ENCODE results near the gene AGBL5.

AGBL5 gene

GRCh38 chr2:27095427-27095744 lies 43.9 kb downstream of the AGBL5 start:
- Histone ChIP-seq H3K27me3 (ENCODE audit: control insufficient read depth in 1 of 2, insufficient read depth in 2 of 2, low read length in 2 of 2) (no peaks in the 10 kb centered on the region), H3K36me3 (ENCODE audit: control insufficient read depth in 2 of 2, insufficient read depth in 2 of 2, low read length in 2 of 2) (peaks cover 0 to 10% of the 10 kb centered on the region in 2 donors), H3K4me1 (ENCODE audit: control insufficient read depth, insufficient read depth, low read length) (peaks cover 14% of the 10 kb centered on the region), H3K4me3 (ENCODE audit: low read length in 2 of 2) (no peak overlapping the region), H3K9ac (ENCODE audit: low read length in 2 of 2) (no peak overlapping the region), H3K9me3 (ENCODE audit: control insufficient read depth in 2 of 2, low read length in 2 of 2) (no peaks in the 10 kb centered on the region), H3K27ac (ENCODE audit: low read length) (no peak overlapping the region)

DNA sequence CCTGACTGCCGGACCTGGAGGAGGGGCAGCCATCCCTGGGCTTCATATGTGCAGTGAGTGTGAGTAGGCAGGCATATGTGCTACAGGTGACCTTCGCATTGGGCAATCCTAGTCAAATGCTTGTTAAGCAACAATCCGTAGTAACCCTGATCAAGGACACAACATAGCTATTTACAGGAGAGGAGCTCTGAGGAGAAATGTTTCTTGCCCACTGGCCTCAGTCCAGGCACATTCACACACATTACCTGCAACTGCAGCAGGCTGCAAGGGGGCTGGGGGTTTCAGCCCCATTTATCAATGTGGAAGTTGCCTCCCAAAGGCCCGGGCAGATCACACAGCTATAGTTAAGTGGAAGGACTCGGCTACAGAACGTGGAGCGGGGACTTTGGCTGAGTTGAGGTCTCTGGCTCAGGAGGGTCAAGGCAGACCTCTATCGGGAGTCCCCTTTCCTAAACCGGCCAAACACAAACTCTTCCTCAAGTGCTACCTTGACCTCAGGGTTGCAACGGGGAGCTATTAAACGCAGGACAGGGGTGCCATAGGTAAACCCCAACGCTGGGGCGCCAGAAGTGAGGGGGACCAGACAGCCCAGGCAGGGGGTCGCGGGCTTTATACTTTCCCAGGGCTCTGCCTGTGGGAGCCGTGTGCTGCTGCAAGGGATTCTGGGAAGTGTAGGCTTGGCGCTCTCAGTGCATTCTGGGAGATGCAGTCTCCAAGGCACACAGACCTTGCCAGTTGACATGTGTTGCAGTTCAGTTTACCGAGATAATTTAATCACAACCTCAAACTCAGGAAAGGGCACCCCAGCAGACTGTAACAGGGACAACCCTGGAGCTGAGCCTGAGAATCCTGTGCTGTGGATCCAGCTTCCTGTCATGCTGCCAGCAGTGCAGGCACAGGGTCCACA lies 44.5 kb downstream of the AGBL5 start:
- Histone ChIP-seq H3K9ac (ENCODE audit: low read length in 2 of 2) (peak overlapping the region in 1 of 2 donors; percentile 29), H3K27me3 (ENCODE audit: control insufficient read depth in 1 of 2, insufficient read depth in 2 of 2, low read length in 2 of 2) (no peaks in the 10 kb centered on the region), H3K36me3 (ENCODE audit: control insufficient read depth in 2 of 2, insufficient read depth in 2 of 2, low read length in 2 of 2) (peaks cover 0 to 10% of the 10 kb centered on the region in 2 donors), H3K9me3 (ENCODE audit: control insufficient read depth in 2 of 2, low read length in 2 of 2) (no peaks in the 10 kb centered on the region), H3K4me3 (ENCODE audit: low read length in 2 of 2) (peak overlapping the region in 1 of 2 donors; percentile 71), H3K27ac (ENCODE audit: low read length) (no peak overlapping the region), H3K4me1 (ENCODE audit: control insufficient read depth, insufficient read depth, low read length) (peaks cover 14% of the 10 kb centered on the region)

GRCh38 chr2:27096748-27097297 lies 45.4 kb downstream of the AGBL5 start:
- Histone ChIP-seq H3K27ac (ENCODE audit: low read length) (no peak overlapping the region), H3K27me3 (ENCODE audit: control insufficient read depth in 1 of 2, insufficient read depth in 2 of 2, low read length in 2 of 2) (no peaks in the 10 kb centered on the region), H3K4me1 (ENCODE audit: control insufficient read depth, insufficient read depth, low read length) (peaks cover 14% of the 10 kb centered on the region), H3K9ac (ENCODE audit: low read length in 2 of 2) (no peak overlapping the region), H3K36me3 (ENCODE audit: control insufficient read depth in 2 of 2, insufficient read depth in 2 of 2, low read length in 2 of 2) (peaks cover 0 to 10% of the 10 kb centered on the region in 2 donors), H3K4me3 (ENCODE audit: low read length in 2 of 2) (no peak overlapping the region), H3K9me3 (ENCODE audit: control insufficient read depth in 2 of 2, low read length in 2 of 2) (no peaks in the 10 kb centered on the region)

DNA sequence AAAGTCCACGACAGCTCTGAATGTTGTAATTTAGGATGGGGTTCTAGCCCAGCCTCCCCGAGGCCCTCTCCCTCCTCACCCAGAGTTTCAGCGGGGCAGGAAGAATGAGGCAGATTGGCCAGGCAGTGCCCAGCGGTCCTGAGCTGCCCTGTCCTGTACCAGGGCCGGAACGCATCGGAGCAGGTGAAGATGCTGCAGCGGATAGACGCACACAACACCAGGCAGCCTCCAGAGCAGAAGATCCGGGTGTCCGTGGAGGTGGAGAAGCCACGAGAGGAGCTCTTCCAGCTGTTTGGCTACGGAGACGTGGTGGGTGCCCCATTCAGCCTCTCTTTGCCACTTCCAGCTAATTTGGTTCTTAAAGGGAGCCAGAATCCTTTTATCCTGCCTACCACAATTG lies 45.9 kb downstream of the AGBL5 start:
- Histone ChIP-seq H3K36me3 (ENCODE audit: control insufficient read depth in 2 of 2, insufficient read depth in 2 of 2, low read length in 2 of 2) (peaks cover 0 to 8% of the 10 kb centered on the region in 2 donors), H3K27me3 (ENCODE audit: control insufficient read depth in 1 of 2, insufficient read depth in 2 of 2, low read length in 2 of 2) (no peaks in the 10 kb centered on the region), H3K4me1 (ENCODE audit: control insufficient read depth, insufficient read depth, low read length) (peaks cover 14% of the 10 kb centered on the region), H3K27ac (ENCODE audit: low read length) (no peak overlapping the region), H3K9me3 (ENCODE audit: control insufficient read depth in 2 of 2, low read length in 2 of 2) (no peaks in the 10 kb centered on the region), H3K9ac (ENCODE audit: low read length in 2 of 2) (no peak overlapping the region), H3K4me3 (ENCODE audit: low read length in 2 of 2) (no peak overlapping the region)

DNA sequence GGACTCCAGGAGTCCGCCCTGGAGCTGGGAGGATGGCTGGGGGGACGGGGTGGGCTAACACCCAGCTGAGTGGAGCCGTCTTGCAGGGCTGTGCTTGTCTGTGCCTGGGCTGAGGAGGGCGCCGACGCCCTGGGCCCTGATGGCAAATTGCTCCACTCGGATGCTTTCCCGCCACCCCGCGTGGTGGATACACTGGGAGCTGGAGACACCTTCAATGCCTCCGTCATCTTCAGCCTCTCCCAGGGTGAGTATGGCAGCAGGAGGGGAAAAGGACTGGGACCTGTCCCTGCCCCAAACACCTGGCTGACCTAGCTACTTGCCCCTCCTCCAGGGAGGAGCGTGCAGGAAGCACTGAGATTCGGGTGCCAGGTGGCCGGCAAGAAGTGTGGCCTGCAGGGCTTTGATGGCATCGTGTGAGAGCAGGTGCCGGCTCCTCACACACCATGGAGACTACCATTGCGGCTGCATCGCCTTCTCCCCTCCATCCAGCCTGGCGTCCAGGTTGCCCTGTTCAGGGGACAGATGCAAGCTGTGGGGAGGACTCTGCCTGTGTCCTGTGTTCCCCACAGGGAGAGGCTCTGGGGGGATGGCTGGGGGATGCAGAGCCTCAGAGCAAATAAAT lies 48.0 kb downstream of the AGBL5 start:
- no peaks in the 10 kb centered on the region for H3K9me3 ChIP-seq (ENCODE audit: control insufficient read depth in 2 of 2, low read length in 2 of 2)
- no peak overlapping the region for H3K4me3 ChIP-seq (ENCODE audit: low read length in 2 of 2)
- H3K36me3 ChIP-seq (ENCODE audit: control insufficient read depth in 2 of 2, insufficient read depth in 2 of 2, low read length in 2 of 2): peaks cover 0 to 8% of the 10 kb centered on the region in 2 donors
- H3K27ac ChIP-seq (ENCODE audit: low read length): no peak overlapping the region
- H3K9ac ChIP-seq (ENCODE audit: low read length in 2 of 2): no peak overlapping the region
- peaks cover 14% of the 10 kb centered on the region for H3K4me1 ChIP-seq (ENCODE audit: control insufficient read depth, insufficient read depth, low read length)
- H3K27me3 ChIP-seq (ENCODE audit: control insufficient read depth in 1 of 2, insufficient read depth in 2 of 2, low read length in 2 of 2): peaks cover 0 to 3% of the 10 kb centered on the region in 2 donors

GRCh38 chr2:27100036-27100435 lies 48.6 kb downstream of the AGBL5 start:
- Histone ChIP-seq H3K27ac (ENCODE audit: low read length) (no peak overlapping the region), H3K9me3 (ENCODE audit: control insufficient read depth in 2 of 2, low read length in 2 of 2) (no peaks in the 10 kb centered on the region), H3K27me3 (ENCODE audit: control insufficient read depth in 1 of 2, insufficient read depth in 2 of 2, low read length in 2 of 2) (peaks cover 1 to 4% of the 10 kb centered on the region in 2 donors), H3K4me3 (ENCODE audit: low read length in 2 of 2) (no peak overlapping the region), H3K36me3 (ENCODE audit: control insufficient read depth in 2 of 2, insufficient read depth in 2 of 2, low read length in 2 of 2) (peaks cover 0 to 8% of the 10 kb centered on the region in 2 donors), H3K4me1 (ENCODE audit: control insufficient read depth, insufficient read depth, low read length) (peaks cover 14% of the 10 kb centered on the region), H3K9ac (ENCODE audit: low read length in 2 of 2) (no peak overlapping the region)

DNA sequence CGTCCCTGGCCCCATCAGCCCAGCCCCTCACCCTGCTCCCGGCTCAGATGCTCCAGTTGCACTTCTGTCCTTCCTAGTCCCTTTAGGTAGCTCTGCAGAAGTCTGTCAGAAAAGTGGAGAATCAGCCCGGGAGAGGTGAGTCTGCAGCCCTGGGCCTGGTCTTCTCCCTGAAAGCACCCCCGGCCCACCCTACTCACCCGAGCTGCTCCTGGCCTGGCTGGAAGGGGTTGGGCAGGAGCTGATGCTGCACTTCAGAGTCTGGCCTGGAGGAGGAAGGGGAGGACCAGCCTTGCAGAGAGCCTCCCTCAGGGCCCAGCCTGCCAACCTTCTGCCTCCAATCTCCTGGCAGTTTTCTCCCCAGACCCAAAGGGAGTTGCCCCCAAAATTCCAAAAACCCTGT lies 50.9 kb downstream of the AGBL5 start:
- Histone ChIP-seq H3K4me1 (ENCODE audit: control insufficient read depth, insufficient read depth, low read length) (no peaks in the 10 kb centered on the region), H3K27ac (ENCODE audit: low read length) (no peak overlapping the region), H3K36me3 (ENCODE audit: control insufficient read depth in 2 of 2, insufficient read depth in 2 of 2, low read length in 2 of 2) (peaks cover 0 to 8% of the 10 kb centered on the region in 2 donors), H3K27me3 (ENCODE audit: control insufficient read depth in 1 of 2, insufficient read depth in 2 of 2, low read length in 2 of 2) (peaks cover 5 to 7% of the 10 kb centered on the region in 2 donors), H3K9me3 (ENCODE audit: control insufficient read depth in 2 of 2, low read length in 2 of 2) (no peaks in the 10 kb centered on the region), H3K4me3 (ENCODE audit: low read length in 2 of 2) (no peak overlapping the region), H3K9ac (ENCODE audit: low read length in 2 of 2) (no peak overlapping the region)

DNA sequence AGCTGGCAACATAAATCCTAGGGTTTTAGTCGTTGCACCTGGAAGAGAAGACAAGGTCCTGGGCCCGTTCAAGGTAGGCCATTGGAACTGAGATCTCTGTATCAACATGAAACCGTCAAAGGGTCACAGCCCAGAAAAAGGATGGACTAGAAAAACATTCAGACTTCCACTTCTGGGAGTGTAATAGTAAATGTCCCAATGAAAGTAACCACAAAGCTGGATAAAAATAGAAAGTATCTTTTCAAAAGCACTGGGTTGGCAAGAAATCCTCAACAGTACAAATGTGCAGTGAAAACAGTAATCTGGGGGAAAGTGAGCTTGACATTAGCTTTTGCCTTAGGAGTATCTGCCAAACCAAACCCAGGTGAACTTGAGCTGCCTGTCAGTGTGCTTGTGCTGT lies 54.5 kb downstream of the AGBL5 start:
- peak overlapping the region in 1 of 2 donors; percentile 21 for H3K9ac ChIP-seq (ENCODE audit: low read length in 2 of 2)
- no peaks in the 10 kb centered on the region for H3K4me1 ChIP-seq (ENCODE audit: control insufficient read depth, insufficient read depth, low read length)
- no peak overlapping the region for H3K4me3 ChIP-seq (ENCODE audit: low read length in 2 of 2)
- peaks cover 5 to 7% of the 10 kb centered on the region in 2 donors for H3K27me3 ChIP-seq (ENCODE audit: control insufficient read depth in 1 of 2, insufficient read depth in 2 of 2, low read length in 2 of 2)
- H3K36me3 ChIP-seq (ENCODE audit: control insufficient read depth in 2 of 2, insufficient read depth in 2 of 2, low read length in 2 of 2): no peaks in the 10 kb centered on the region
- no peak overlapping the region for H3K27ac ChIP-seq (ENCODE audit: low read length)
- no peaks in the 10 kb centered on the region for H3K9me3 ChIP-seq (ENCODE audit: control insufficient read depth in 2 of 2, low read length in 2 of 2)

DNA sequence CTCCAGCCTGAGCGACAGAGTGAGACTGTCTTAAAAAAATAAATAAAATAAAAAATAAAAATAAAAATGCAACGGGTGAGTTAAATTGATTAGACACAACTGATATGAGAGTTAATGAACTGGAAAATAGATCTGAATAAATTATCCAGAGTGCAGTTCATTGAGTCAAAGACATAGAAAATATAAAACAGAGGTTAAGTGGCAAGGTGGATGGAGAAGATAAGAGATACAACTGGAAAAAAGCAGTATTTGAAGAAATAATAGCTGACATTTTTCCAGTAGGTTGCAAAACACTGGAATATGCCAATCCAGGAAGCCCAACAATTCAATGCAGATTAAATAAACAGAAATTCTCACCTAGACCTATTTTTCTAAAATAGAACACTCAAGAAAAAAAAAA lies 56.8 kb downstream of the AGBL5 start:
- Histone ChIP-seq H3K9me3 (ENCODE audit: control insufficient read depth in 2 of 2, low read length in 2 of 2) (no peaks in the 10 kb centered on the region), H3K9ac (ENCODE audit: low read length in 2 of 2) (no peak overlapping the region), H3K27ac (ENCODE audit: low read length) (no peak overlapping the region), H3K4me3 (ENCODE audit: low read length in 2 of 2) (no peak overlapping the region), H3K4me1 (ENCODE audit: control insufficient read depth, insufficient read depth, low read length) (no peaks in the 10 kb centered on the region), H3K36me3 (ENCODE audit: control insufficient read depth in 2 of 2, insufficient read depth in 2 of 2, low read length in 2 of 2) (no peaks in the 10 kb centered on the region), H3K27me3 (ENCODE audit: control insufficient read depth in 1 of 2, insufficient read depth in 2 of 2, low read length in 2 of 2) (peaks cover 5 to 7% of the 10 kb centered on the region in 2 donors)

- H3K4me3 ChIP-seq (ENCODE audit: low read length in 2 of 2): no peak overlapping the region
- no peak overlapping the region for H3K27ac ChIP-seq (ENCODE audit: low read length)
- no peaks in the 10 kb centered on the region for H3K36me3 ChIP-seq (ENCODE audit: control insufficient read depth in 2 of 2, insufficient read depth in 2 of 2, low read length in 2 of 2)
- no peaks in the 10 kb centered on the region for H3K9me3 ChIP-seq (ENCODE audit: control insufficient read depth in 2 of 2, low read length in 2 of 2)
- no peaks in the 10 kb centered on the region for H3K4me1 ChIP-seq (ENCODE audit: control insufficient read depth, insufficient read depth, low read length)
- no peak overlapping the region for H3K9ac ChIP-seq (ENCODE audit: low read length in 2 of 2)
- H3K27me3 ChIP-seq (ENCODE audit: control insufficient read depth in 1 of 2, insufficient read depth in 2 of 2, low read length in 2 of 2): peaks cover 5 to 7% of the 10 kb centered on the region in 2 donors
These were observed 57.6 kb downstream of the AGBL5 start for GRCh38 chr2:27109083-27109482.
